Activated CD4-positive, alpha-beta T cell treated with anti-CD3 and anti-CD28 coated beads, Interleukin-2, Interleukin-4, amounts not matched to agents 100 ng/mL and 50 ng/mL, durations not matched to agents 16 hours and 8 hours (primary cell): Measurements from ENCODE around the gene SNAP47.

Experiments
- DNase-seq: peaks from one replicate; pipeline ENCODE4 v3.0.0-alpha.2; 2020; ENCODE audit warnings: low spot score

SNAP47 gene

DNA sequence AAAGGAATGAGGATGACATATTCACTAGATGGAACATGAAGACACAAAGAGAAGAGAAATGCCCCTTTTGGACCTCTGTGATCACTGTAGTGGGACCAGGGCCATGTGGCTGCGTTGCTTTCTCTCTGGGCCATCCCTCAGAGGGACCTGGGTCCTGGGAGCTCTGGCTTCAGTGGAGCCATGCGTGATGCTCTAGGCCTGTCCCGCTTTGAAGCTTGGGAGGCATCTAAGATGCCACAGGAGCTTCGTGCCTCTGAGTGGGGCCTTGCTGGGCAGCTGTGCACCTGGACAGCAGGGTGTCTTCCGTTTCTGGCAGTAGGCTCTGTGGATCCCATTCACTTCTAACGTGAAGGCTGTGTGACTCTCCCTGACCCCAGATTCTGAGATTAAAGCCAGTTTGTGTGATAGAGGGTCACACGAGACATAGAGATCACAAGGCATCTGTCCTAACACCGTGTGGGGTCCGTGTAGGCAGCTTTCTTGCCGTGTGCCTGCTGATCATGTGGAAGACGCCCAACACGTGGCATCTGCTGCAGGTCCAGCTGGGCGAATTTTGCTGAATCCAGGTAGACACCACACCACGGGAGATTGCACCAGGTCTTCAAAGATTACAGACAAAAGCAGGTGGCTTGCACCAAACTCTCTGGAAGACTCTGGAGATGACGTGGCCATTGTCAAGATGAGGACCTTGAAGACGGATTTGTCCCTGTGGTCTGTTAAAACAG lies 63.0 kb downstream of the SNAP47 start:
- DNase-seq, result no peak

DNA sequence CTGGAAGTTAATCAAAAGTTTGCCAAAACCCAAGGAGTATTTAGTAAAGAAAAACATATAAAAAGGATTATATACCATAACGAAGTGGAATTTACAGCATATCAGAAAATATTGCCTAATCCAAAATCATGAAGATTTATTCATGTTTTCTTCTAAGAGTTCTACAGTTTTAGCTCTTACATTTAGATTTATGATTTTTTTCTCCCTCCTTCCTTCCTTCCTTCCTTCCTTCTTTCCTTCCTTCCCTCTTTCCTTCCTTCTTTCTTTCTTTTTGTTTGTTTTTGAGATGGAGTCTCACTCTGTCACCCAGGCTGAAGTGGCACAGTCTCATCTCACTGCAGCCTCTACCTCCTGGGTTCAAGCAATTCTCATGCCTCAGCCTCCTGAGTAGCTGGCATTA lies 64.5 kb downstream of the SNAP47 start:
- no peak for DNase-seq

DNA sequence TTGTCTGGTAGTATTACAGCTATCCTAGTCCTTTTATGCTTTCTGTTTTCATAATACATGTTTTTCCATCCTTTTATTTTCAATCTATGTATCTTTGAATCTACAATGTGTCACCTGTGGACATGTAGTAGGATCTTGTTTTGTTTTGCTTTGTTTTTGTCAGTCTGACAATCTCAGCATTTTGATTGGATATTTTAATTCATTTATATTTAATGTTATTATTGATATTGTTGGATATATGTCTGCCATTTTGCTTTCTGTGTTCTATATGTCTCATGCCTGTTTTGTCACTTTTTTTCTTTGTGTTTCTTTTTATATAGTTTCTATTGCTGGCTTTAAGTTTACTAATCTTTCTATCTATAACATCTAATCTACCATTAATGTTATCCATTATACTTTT lies 68.7 kb downstream of the SNAP47 start:
- no peak for DNase-seq

DNA sequence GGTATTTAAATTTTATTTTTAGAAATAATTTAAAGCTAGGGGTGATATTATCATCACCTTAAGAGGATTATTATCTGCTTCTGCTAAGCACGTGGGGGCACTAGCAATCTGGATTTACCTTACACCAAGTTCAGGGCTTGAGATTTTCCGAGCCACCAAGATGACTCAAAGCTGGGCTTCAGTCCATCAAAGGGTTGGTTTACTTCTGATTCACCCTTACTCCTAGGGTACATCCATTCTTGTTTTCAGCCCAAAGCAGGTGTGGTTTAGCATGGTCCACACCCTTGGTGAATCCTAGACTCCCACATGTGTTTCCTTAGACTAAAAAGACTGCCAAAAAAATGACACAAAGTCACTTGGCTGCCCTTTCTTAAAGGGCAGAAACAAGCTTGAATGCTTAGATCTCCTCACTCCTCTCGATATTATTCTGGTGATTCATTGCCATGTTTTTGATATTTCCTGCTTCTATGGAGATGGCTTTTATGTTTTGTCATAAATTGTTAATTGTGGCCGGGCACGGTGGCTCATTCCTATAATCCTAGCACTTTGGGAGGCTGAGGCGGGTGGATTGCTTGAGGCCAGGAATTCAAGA lies 70.5 kb downstream of the SNAP47 start:
- no peak for DNase-seq

DNA sequence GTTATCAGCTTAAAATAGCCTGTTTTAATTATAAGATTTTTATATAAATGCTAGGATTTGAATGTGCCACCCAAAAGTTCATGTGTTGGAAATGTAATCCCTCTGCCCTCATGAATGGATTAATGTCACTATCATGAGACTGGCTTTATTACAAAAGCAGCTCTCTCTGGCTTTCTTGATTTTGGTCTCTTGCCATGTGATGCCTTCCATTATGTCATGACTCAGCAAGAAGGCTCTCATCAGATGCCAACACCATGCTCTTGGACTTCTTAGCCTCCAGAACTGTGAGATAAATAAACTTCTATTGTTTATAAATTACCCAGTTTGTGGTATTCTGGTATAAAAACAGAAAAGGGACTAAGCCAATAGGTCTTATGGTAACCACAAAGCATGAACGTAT lies 73.3 kb downstream of the SNAP47 start:
- no peak for DNase-seq

DNA sequence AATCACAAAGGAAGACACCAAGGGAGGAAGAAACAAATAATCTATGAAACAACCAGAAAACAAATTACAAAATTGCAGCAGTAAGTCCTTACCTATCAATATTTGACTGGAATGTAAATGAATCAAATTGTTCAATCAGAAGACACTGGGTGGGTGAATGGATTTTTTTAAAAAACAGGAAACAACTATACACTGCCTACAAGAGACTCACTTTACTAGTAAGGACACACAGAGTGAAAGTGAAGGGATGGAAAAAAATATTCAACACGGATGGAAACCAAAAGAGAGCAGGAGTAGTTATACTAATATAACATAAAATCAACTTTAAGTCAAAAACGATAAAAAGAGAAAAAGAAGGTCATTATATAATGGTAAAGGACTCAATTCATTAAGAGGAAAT lies 73.8 kb downstream of the SNAP47 start:
- DNase-seq, result no peak

DNA sequence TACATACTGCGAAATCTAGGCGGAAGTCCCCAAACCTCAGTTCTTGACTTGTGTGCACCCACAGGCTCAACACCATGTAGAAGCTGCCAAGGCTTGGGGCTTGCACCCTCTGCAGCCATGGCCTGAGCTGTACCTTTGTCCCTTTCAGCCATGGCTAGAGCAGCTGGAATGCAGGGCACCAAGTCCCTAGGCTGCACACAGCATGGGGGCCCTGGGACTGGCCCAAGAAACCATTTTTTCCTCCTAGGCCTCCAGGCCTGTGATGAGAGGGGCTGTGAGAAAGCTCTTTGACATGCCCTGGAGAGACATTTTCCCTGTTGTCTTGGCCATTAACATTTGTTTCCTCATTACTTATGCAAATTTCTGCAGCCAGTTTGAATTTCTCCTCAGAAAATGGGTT lies 78.7 kb downstream of the SNAP47 start:
- no peak for DNase-seq

DNA sequence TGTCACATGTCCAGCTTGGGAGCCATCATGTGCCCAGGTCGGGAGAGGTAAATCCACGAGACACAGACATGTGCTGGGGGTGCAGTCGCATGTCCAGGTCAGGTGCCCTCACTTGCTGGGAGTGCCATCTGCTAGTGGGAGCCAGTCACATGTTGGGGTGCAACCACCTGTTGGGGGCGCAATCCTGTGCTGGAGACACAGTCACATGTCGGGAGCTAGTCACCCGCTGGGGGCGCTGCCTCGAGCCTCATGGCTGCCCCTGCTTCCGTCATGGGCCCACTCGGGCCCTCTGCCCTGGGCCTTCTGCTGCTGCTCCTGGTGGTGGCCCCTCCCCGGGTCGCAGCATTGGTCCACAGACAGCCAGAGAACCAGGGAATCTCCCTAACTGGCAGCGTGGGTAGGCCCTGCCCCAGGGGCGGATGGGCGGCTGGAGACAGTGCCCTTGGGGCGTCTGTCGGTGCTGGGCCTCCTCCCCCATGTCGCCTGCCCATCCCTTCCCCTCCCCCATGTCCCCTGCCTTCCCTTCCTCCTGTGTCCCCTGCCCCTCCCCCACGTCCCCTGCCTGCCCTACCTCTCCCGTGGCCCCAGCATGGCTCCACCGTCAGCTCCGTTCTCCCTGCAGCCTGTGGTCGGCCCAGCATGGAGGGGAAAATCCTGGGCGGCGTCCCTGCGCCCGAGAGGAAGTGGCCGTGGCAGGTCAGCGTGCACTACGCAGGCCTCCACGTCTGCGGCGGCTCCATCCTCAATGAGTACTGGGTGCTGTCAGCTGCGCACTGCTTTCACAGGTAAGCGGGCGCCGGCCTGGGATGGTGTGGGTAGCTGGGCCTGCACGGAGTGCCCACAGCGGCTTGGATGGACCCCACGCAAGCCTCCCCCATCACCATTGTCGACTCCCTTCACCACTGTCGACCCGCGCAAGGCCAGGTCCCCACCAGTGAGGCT lies 80.5 kb downstream of the SNAP47 start, which contains the start of gene PRSS38:
TSS of gene PRSS38 (plus strand) at position 208 of the 942 bp plus-strand sequence. CDS start at position 250, 42 bp downstream.
- no peak for DNase-seq

DNA sequence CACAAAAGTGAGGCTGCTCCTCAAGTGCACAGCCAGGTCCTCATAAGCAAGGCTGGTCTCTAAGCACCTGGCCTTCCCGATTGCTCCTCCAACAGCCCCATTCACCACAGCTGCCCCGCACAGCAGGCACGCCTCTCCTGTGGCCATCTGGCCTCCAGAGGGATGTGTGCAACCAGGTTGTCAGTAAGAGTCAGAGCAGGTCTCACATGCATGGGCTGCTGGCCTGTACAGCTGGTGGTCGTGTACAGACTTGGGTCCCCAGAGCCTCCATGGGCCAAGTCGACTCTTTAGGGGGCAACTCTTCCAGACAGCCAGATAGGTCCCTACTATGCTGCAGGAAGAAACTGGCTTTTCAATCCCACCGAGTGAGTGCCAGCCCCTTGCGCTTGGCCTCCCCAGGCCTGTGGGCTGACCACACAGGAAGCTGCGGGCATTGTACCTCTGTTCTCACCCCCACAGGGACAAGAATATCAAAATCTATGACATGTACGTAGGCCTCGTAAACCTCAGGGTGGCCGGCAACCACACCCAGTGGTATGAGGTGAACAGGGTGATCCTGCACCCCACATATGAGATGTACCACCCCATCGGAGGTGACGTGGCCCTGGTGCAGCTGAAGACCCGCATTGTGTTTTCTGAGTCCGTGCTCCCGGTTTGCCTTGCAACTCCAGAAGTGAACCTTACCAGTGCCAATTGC lies 81.7 kb downstream of the SNAP47 start:
- no peak for DNase-seq

DNA sequence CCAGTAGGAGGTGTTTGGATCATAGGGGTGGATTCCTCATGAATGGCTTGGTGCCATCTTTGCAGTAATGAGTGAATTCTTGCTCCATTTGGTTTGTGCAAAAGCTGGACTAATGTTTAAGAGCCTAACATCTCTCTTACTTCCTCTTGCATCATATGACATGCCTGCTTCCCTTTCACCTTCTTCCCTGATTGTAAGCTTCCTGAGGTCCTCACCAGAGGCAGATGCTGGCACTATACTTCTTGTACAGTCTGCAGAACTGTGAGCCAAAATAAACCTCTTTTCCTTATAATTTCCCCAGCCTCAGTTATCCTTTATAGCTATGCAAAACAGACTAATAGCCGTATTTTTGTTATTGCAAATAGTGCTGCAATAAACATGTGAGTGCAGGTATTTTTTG lies 88.3 kb downstream of the SNAP47 start:
- no peak for DNase-seq

DNA sequence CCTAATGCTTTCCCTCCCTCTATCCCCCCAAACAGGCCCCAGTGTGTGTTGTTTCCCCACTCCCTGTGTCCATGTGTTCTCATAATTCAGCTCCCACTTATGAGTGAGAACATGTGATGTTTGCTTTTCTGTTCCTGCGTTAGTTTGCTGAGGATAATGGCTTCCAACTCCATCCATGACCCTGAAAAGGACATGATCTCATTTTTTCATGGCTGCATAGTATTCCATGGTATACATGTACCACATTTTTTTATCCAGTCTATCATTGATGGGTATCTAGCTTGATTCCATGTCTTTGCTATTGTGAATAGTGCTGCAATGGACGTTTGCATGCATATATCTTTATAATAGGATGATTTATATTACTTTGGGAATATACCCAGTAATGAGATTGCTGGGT lies 89.0 kb downstream of the SNAP47 start:
- DNase-seq, result no peak

DNA sequence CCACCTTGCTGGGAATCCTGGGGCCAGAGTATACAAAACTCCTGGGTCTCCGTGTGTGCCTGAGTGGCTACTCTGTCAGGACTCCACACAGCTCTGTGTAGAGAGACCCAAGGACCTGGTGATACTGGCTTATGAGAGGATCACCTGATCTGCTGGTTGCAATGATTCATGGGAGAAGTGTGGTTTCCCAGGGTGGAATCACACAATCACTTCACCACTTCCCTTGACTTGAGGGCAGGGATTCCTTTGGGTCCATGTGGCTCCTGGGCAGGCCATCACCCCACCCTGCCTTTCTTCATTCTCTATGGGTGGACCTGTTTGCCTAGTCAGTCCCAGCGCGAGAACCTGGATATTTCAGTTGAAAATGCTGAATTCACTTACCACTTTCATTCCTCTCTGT lies 93.6 kb downstream of the SNAP47 start:
- DNase-seq, result no peak
